ENCODE results near the gene UGT3A1.
"Not testable (repeated sequence)": the region's sequence is repeated elsewhere in the genome, so short reads cannot be mapped to it uniquely, and the experiment has no call there.

Gene UGT3A1

DNA sequence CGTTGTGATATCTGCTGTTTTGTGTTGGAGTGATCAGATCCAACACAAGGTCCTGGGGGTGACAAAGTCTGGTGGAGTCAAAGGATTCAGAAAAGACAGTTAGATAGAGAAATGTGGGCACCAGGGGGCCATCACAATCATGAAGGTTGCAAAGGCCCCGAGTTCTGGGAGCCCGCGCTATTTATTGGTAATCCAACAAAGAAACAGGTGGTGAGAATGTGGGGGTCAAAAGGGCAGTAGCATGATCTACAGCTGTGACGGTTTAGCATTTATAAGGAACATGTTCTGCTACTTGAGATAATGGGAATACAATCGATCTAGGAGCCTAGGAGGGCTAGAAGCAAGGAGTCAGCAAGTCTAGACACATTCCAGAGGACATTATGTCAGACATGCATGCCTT is 31.1 kb upstream of the UGT3A1 start:
- not testable (repeated sequence) for H3K4me3 ChIP-seq (ENCODE audit: extremely low read depth, insufficient read depth, low read length, poor library complexity, severe bottlenecking); H3K4me1 ChIP-seq (ENCODE audit: control insufficient read depth, insufficient read depth, low read length, poor library complexity, severe bottlenecking); H3K9me3 ChIP-seq (ENCODE audit: control insufficient read depth, low read length); H3K27ac ChIP-seq (ENCODE audit: low read depth, low read length, severe bottlenecking); H3K36me3 ChIP-seq (ENCODE audit: control insufficient read depth, insufficient read depth, low read length)
- WGBS, 2 experiments (ENCODE audit: insufficient coverage in 2 of 2): 80 to 95% methylated on average over 6 of the region's 6 CpGs

- H3K4me1 ChIP-seq (ENCODE audit: control insufficient read depth, insufficient read depth, low read length, poor library complexity, severe bottlenecking); H3K36me3 ChIP-seq (ENCODE audit: control insufficient read depth, insufficient read depth, low read length); H3K4me3 ChIP-seq (ENCODE audit: extremely low read depth, insufficient read depth, low read length, poor library complexity, severe bottlenecking); H3K27ac ChIP-seq (ENCODE audit: low read depth, low read length, severe bottlenecking): not testable (repeated sequence)
- H3K9me3 ChIP-seq (ENCODE audit: control insufficient read depth, low read length): peaks cover 11% of the 10 kb centered on the region
- 89 to 91% methylated on average over 3 to 4 of the region's 5 CpGs for WGBS, 2 experiments (ENCODE audit: insufficient coverage in 2 of 2)
Observed at GRCh38 chr5:36019584-36019983, 28.4 kb upstream of the UGT3A1 start.

- no peaks in the 10 kb centered on the region for H3K36me3 ChIP-seq (ENCODE audit: control insufficient read depth, insufficient read depth, low read length)
- WGBS, 2 experiments (ENCODE audit: insufficient coverage in 2 of 2): 63 to 84% methylated on average over 4 to 5 of the region's 5 CpGs
- no peak overlapping the region for H3K27ac ChIP-seq (ENCODE audit: low read depth, low read length, severe bottlenecking)
- H3K4me1 ChIP-seq (ENCODE audit: control insufficient read depth, insufficient read depth, low read length, poor library complexity, severe bottlenecking): no peaks in the 10 kb centered on the region
- H3K4me3 ChIP-seq (ENCODE audit: extremely low read depth, insufficient read depth, low read length, poor library complexity, severe bottlenecking): no peak overlapping the region
- H3K9me3 ChIP-seq (ENCODE audit: control insufficient read depth, low read length): peaks cover 20% of the 10 kb centered on the region
Observed at GRCh38 chr5:36017622-36018021, 26.4 kb upstream of the UGT3A1 start.

DNA sequence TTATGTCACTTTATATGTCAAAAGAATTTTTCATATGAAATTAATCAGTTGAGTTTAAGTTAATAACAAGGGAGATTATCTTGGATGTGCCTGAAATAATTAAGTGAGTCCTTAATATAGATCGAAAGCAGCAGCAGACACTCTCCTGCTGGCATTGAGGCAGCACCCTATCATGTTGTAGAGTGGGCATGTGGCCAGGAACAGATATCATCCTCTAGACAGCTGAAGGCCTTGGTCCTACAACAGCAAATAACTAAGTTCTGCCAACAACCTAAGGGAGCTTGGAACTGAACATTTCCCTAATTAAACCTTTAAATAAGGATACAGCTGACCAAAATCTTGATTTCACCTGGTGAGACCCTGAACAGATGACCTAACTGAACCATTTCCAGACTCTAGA is 25.8 kb upstream of the UGT3A1 start:
- Histone ChIP-seq H3K4me3 (ENCODE audit: extremely low read depth, insufficient read depth, low read length, poor library complexity, severe bottlenecking) (no peak overlapping the region), H3K36me3 (ENCODE audit: control insufficient read depth, insufficient read depth, low read length) (no peaks in the 10 kb centered on the region), H3K27ac (ENCODE audit: low read depth, low read length, severe bottlenecking) (no peak overlapping the region), H3K4me1 (ENCODE audit: control insufficient read depth, insufficient read depth, low read length, poor library complexity, severe bottlenecking) (no peaks in the 10 kb centered on the region), H3K9me3 (ENCODE audit: control insufficient read depth, low read length) (peaks cover 25% of the 10 kb centered on the region)
- 100% methylated on average over 1 of the region's 1 CpG for WGBS, 2 experiments (ENCODE audit: insufficient coverage in 2 of 2)

GRCh38 chr5:36013182-36013581 is 22.0 kb upstream of the UGT3A1 start:
- Histone ChIP-seq H3K4me1 (ENCODE audit: control insufficient read depth, insufficient read depth, low read length, poor library complexity, severe bottlenecking) (no peaks in the 10 kb centered on the region), H3K4me3 (ENCODE audit: extremely low read depth, insufficient read depth, low read length, poor library complexity, severe bottlenecking) (no peak overlapping the region), H3K9me3 (ENCODE audit: control insufficient read depth, low read length) (peaks cover 40% of the 10 kb centered on the region), H3K36me3 (ENCODE audit: control insufficient read depth, insufficient read depth, low read length) (no peaks in the 10 kb centered on the region), H3K27ac (ENCODE audit: low read depth, low read length, severe bottlenecking) (no peak overlapping the region)
- 69 to 91% methylated on average over 2 of the region's 2 CpGs for WGBS, 2 experiments (ENCODE audit: insufficient coverage in 2 of 2)

DNA sequence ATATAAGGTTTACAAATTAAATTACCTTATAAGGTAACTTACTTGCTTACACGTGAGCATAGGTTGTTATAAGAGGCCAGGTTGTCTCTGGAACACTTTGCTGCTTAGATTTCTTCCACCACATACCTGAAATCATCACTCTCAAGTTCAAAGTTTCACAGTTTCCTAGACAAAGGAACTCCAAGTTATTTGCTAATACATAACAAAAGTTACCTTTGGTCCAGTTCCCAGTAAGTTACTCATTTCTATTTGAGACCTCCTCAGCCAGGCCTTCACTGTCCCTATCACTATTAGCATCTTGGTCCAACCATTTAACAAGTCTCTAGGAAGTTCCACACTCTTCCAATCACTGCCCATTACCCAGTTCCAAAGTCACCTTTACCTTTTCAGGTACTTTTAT is 18.5 kb upstream of the UGT3A1 start:
- peaks cover 29% of the 10 kb centered on the region for H3K9me3 ChIP-seq (ENCODE audit: control insufficient read depth, low read length)
- WGBS, 2 experiments (ENCODE audit: insufficient coverage in 2 of 2): no CpG with 5 or more reads among the region's 1 CpG
- H3K4me3 ChIP-seq (ENCODE audit: extremely low read depth, insufficient read depth, low read length, poor library complexity, severe bottlenecking): no peak overlapping the region
- no peaks in the 10 kb centered on the region for H3K4me1 ChIP-seq (ENCODE audit: control insufficient read depth, insufficient read depth, low read length, poor library complexity, severe bottlenecking)
- H3K36me3 ChIP-seq (ENCODE audit: control insufficient read depth, insufficient read depth, low read length): no peaks in the 10 kb centered on the region
- no peak overlapping the region for H3K27ac ChIP-seq (ENCODE audit: low read depth, low read length, severe bottlenecking)

GRCh38 chr5:36007366-36007765 is 16.2 kb upstream of the UGT3A1 start:
- no peaks in the 10 kb centered on the region for H3K4me1 ChIP-seq (ENCODE audit: control insufficient read depth, insufficient read depth, low read length, poor library complexity, severe bottlenecking)
- no peak overlapping the region for H3K4me3 ChIP-seq (ENCODE audit: extremely low read depth, insufficient read depth, low read length, poor library complexity, severe bottlenecking)
- no peaks in the 10 kb centered on the region for H3K36me3 ChIP-seq (ENCODE audit: control insufficient read depth, insufficient read depth, low read length)
- peaks cover 17% of the 10 kb centered on the region for H3K9me3 ChIP-seq (ENCODE audit: control insufficient read depth, low read length)
- H3K27ac ChIP-seq (ENCODE audit: low read depth, low read length, severe bottlenecking): no peak overlapping the region

DNA sequence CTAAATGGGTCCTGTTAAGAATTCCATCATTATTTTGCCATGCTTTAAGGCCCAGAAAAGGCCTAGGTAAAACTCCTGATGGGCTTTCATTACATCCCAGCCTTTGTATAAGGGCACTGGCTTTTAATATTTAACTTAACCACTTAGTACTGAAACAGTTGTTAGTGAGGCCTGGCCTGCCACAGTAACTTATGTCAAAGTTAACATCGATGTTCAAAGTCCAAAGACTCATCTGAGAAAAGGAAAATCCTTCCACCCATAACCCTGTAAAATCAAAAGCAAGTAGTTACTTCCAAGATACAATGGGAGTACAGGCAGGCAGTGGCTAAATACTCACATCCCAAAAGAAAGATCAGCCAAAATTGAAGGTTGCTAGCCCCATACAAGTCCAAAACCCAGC is 15.0 kb upstream of the UGT3A1 start:
- H3K4me1 ChIP-seq (ENCODE audit: control insufficient read depth, insufficient read depth, low read length, poor library complexity, severe bottlenecking): no peaks in the 10 kb centered on the region
- H3K27ac ChIP-seq (ENCODE audit: low read depth, low read length, severe bottlenecking): no peak overlapping the region
- no peaks in the 10 kb centered on the region for H3K36me3 ChIP-seq (ENCODE audit: control insufficient read depth, insufficient read depth, low read length)
- peaks cover 14% of the 10 kb centered on the region for H3K9me3 ChIP-seq (ENCODE audit: control insufficient read depth, low read length)
- H3K4me3 ChIP-seq (ENCODE audit: extremely low read depth, insufficient read depth, low read length, poor library complexity, severe bottlenecking): no peak overlapping the region
- WGBS, 2 experiments (ENCODE audit: insufficient coverage in 2 of 2): 63% methylated on average over 1 of the region's 1 CpG; no CpG with 5 or more reads in 1 of the 2 experiments

DNA sequence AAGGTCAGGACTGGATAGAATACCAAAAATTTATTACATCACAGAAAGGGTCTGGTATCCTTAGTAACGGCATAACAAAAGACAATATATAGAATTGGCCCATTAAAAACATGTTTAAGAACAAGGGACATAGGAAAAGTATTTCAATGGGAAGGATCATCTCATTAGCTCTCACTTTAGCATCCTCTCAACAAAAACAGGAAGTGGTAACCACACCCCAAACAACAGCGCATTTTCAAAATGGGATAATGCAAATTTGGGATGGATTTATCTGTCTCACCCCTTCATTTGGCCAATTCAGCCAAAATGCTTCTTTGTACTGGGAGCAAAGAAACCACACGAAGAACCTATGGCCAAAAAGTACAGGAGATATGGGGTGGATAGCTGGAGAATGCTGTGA is 9.8 kb upstream of the UGT3A1 start:
- H3K4me3 ChIP-seq (ENCODE audit: extremely low read depth, insufficient read depth, low read length, poor library complexity, severe bottlenecking): no peak overlapping the region
- no peaks in the 10 kb centered on the region for H3K4me1 ChIP-seq (ENCODE audit: control insufficient read depth, insufficient read depth, low read length, poor library complexity, severe bottlenecking)
- H3K27ac ChIP-seq (ENCODE audit: low read depth, low read length, severe bottlenecking): no peak overlapping the region
- H3K36me3 ChIP-seq (ENCODE audit: control insufficient read depth, insufficient read depth, low read length): no peaks in the 10 kb centered on the region
- no peaks in the 10 kb centered on the region for H3K9me3 ChIP-seq (ENCODE audit: control insufficient read depth, low read length)
- 83% methylated on average over 1 of the region's 3 CpGs; no CpG with 5 or more reads in 1 of the 2 experiments for WGBS, 2 experiments (ENCODE audit: insufficient coverage in 2 of 2)

DNA sequence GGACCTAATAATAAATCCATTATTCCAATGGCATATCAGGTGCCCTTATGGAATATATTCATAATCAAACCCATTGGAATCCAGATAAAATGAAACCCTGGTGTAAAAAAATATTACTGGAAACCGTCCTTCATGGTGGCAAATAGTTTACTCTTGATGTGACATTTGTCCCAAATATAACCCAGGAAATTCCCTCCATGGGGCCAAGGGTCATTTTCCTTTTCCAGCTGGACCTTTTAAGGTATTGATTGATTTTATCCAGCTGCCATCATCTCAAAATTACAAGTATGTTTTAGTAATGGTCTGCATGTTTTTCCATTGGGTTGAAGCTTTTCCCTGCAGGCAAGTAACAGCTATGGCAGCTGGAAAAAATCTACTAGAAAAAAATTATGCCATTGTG is 8.4 kb upstream of the UGT3A1 start:
- 100% methylated on average over 1 of the region's 1 CpG; no CpG with 5 or more reads in 1 of the 2 experiments for WGBS, 2 experiments (ENCODE audit: insufficient coverage in 2 of 2)
- Histone ChIP-seq H3K9me3 (ENCODE audit: control insufficient read depth, low read length) (no peaks in the 10 kb centered on the region), H3K27ac (ENCODE audit: low read depth, low read length, severe bottlenecking) (no peak overlapping the region), H3K36me3 (ENCODE audit: control insufficient read depth, insufficient read depth, low read length) (no peaks in the 10 kb centered on the region), H3K4me1 (ENCODE audit: control insufficient read depth, insufficient read depth, low read length, poor library complexity, severe bottlenecking) (no peaks in the 10 kb centered on the region), H3K4me3 (ENCODE audit: extremely low read depth, insufficient read depth, low read length, poor library complexity, severe bottlenecking) (no peak overlapping the region)

DNA sequence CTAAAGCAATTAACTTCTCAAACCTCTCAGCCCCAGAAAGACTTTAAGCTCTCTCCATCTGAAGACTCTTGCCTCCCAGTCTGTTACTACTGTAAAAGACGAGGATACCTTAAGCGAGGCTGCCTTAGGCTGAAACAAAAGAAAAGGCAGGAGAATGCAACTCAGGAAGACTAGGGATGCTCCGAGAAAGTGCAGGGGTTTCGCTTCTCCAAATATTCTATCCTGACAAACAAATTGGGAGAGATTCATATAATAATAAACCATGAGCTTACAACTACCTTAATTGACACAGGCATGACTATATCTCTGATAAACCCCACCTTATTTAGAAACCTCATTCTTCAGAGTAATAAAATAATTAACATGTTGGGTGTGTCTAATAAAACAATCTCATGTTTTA is 4.9 kb upstream of the UGT3A1 start:
- H3K27ac ChIP-seq (ENCODE audit: low read depth, low read length, severe bottlenecking): no peak overlapping the region
- H3K36me3 ChIP-seq (ENCODE audit: control insufficient read depth, insufficient read depth, low read length): no peaks in the 10 kb centered on the region
- H3K9me3 ChIP-seq (ENCODE audit: control insufficient read depth, low read length): no peaks in the 10 kb centered on the region
- no peaks in the 10 kb centered on the region for H3K4me1 ChIP-seq (ENCODE audit: control insufficient read depth, insufficient read depth, low read length, poor library complexity, severe bottlenecking)
- H3K4me3 ChIP-seq (ENCODE audit: extremely low read depth, insufficient read depth, low read length, poor library complexity, severe bottlenecking): no peak overlapping the region
- WGBS, 2 experiments (ENCODE audit: insufficient coverage in 2 of 2): 100% methylated on average over 2 of the region's 4 CpGs; no CpG with 5 or more reads in 1 of the 2 experiments

DNA sequence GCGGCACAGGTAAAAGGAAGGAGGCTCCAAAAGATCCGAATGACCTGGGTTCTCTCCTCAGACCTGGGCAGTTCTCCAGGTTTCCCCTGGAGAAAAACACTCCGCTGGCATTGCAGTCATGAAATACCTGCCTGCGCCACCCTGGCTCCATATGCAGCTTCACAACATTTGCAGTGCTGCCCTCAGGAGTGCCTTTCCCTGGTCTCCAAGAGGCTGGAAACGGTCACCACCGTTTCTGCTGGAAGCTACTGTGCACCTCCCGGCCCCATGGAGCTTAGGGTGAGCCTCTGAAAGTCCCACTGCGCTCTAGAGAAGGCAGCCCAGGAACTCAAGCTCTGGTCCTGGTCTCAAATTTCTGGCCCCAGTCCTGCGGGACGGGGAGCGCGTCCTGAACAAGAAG is 670 bp downstream of the UGT3A1 start:
- 36 to 51% methylated on average over 8 to 12 of the region's 12 CpGs for WGBS, 2 experiments (ENCODE audit: insufficient coverage in 2 of 2)
- no peaks in the 10 kb centered on the region for H3K9me3 ChIP-seq (ENCODE audit: control insufficient read depth, low read length)
- no peaks in the 10 kb centered on the region for H3K4me1 ChIP-seq (ENCODE audit: control insufficient read depth, insufficient read depth, low read length, poor library complexity, severe bottlenecking)
- no peaks in the 10 kb centered on the region for H3K36me3 ChIP-seq (ENCODE audit: control insufficient read depth, insufficient read depth, low read length)
- no peak overlapping the region for H3K4me3 ChIP-seq (ENCODE audit: extremely low read depth, insufficient read depth, low read length, poor library complexity, severe bottlenecking)
- no peak overlapping the region for H3K27ac ChIP-seq (ENCODE audit: low read depth, low read length, severe bottlenecking)

Measured in mesodermal cell (in vitro differentiated cells).